Testis (tissue), 2 donors: ENCODE measurements around the gene PGAM2.

Experiments
- CTCF ChIP-seq, 3 experiments: fragments of 450-650 bp in 2 of 3; fragments of 200-600 bp in 1 of 3; sonication (generic) in 1 of 3; IDR thresholded peaks; one replicate each; pipeline ENCODE4 v1.5.1; 2016 to 2019; ENCODE audit warnings: antibody characterized with exemption in 3 of 3, mild to moderate bottlenecking in 2 of 3, moderate library complexity in 1 of 3
- POLR2A ChIP-seq: fragments of 450-650 bp; IDR thresholded peaks from one replicate; pipeline ENCODE4 v1.6.1; 2017; ENCODE audit warnings: antibody characterized with exemption, mild to moderate bottlenecking, moderate library complexity

DNA sequence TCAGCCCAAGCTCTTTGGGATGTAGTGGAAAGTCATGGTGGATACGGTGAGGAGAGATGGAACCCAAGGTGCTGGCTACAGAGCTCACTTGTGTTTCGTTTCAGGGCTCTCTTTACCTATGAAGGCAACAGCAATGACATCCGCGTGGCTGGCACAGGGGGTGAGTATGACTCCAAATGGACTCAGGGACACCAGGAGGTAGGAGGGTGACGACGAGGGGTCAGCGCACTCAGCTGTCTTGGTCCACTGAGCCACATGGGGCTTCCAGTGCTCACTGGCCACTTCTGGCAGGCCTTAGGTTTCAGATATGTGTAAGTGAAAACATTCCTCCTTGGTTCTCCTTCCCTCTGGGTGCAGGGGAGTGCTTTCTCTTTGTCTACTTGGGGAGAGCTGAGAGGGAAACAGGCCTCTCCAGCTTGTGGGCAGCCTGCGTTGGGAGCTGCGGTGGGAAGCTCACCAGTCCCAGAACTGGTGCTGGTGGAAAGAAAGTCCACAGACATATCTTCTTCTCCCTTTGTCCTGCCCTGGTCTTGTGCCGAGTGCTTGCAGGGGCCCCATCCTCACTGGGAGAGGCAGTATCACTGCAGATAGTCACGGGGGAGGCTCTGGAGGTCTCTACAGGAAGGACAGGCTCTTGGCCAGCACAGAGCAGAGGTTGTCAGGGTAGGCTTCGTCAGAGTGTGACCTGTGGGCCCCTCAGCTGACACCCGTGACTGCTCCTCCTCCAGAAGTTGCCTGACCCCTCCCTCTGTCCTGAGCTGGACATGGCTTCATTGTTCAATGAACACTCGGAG, 15.0 kb downstream of the PGAM2 start:
- no peak for TF ChIP-seq CTCF (IDR thresholded peaks at IDR 0.05)
- TF ChIP-seq POLR2A = no peak
